HG03060 (cell line): Measurements from ENCODE around the gene KCNIP4.

Experiments
- ATAC-seq: cut with Tn5 transposase; IDR thresholded peaks from one replicate; pipeline ENCODE4 v1.9.1; 2021; ENCODE audit warnings: low read depth, moderate number of reproducible peaks; ENCODE audit not compliant: unreplicated experiment

KCNIP4 gene

DNA sequence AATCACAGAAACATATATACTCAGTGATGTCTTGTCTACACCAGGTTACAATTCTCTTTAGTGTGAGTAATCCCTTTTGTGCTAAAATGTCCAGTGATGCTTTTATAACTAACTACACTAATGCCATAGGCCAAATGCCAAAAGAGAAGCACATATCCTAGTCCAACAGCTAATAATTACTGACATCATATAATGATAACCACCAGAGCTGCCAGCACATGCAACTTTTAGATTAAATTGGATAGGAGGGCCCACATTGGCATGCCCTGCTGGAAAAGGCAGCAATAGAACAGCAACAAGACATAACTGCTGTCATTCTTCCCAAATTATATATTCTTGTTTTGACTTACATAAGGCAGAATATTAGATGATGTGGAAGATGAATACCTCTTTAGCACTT is 238.8 kb downstream of the KCNIP4 start:
- no peak for ATAC-seq

DNA sequence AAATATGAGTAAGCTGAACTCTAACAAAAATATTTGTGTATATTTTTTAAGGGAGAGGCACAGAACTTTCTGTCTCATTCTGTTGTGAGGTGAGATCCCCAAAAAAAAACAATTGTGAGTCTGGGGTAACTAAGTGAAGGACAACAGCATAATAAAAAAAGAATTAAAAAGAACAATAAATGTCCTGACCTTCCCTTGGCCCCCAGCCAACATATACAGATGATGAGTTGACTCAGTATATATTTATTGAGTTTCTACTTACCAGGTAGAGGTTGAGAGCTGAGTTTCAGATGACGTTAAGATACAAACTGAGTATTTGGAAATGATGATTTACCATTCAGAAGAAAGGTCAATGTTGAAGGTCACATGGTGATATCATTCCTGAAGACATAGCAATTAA is 239.5 kb downstream of the KCNIP4 start:
- ATAC-seq, result no peak

DNA sequence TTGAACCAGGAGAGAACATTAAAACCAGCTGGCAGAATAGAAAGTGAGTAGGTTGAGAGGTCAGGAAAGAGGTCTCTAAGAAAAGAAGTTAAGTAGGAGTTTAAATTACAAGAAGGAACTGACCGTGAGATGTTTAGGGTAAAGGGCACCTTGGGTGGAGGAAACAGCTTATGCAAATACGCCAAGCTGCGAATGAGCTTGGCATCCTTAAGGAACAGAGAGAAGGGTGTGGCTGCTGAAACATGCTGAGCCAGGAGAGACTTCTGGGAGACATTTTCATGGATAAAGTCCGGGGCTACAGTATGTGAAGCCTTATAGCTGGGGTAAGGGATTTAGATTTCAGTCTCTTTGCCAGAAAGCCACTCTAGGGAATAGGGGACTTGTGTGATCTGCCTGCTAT is 249.1 kb downstream of the KCNIP4 start:
- ATAC-seq, result no peak

DNA sequence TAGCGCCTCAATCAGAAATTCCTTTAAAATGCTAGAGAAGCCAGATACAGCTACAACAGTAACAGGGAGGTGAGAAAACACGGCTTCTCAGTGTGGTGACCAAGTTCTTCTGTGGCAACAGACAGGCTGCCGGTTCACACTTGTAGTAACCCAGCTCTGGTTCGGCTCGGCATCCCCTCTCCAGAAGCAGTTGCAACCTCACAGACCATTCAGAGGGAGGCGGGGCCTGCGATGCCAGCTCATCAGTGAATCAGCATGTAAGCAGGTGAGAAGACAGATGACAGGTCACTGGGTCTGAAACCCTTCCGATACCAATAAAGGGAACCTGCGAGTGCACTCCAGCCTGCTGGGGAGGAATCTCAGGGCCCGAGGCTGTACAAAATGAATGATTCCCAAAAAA is 251.0 kb downstream of the KCNIP4 start:
- ATAC-seq, result no peak

DNA sequence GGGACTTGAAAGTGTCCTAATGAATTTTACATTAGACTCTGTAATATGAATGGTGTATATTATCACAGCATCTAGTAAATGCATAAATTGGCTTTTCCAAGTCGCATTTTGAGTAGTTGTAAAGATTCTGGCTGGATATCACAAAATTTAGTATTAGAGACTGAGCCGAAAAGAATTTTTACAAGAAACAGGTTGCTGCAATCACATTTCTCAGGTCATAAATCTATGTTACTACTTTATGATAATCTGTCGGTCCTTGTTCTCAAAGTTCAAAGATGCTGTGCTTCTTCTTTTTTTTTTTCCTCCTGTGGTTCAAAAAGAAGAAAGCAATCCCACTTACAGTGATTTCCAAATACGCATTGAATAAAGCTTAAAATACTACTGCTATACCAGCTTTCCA is 253.4 kb downstream of the KCNIP4 start:
- ATAC-seq, result no peak

DNA sequence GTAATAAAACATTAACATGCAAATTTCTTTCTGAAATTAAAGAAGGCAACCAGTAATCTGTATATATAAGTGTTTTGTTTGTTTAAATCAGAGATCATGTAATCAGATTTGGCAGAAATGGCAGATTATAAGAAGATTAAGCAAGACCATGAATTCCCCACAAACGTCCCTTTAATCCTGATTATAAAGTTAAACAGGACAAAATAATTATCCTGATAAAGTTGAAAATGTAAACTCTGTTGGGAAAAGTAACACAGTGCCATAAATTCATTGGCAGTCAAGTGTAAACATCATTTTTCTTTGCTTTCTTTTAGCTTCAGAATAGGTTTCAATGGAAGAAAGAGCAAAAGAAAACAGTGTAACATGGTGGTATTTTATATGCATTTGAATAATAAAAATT is 256.3 kb downstream of the KCNIP4 start:
- no peak for ATAC-seq

DNA sequence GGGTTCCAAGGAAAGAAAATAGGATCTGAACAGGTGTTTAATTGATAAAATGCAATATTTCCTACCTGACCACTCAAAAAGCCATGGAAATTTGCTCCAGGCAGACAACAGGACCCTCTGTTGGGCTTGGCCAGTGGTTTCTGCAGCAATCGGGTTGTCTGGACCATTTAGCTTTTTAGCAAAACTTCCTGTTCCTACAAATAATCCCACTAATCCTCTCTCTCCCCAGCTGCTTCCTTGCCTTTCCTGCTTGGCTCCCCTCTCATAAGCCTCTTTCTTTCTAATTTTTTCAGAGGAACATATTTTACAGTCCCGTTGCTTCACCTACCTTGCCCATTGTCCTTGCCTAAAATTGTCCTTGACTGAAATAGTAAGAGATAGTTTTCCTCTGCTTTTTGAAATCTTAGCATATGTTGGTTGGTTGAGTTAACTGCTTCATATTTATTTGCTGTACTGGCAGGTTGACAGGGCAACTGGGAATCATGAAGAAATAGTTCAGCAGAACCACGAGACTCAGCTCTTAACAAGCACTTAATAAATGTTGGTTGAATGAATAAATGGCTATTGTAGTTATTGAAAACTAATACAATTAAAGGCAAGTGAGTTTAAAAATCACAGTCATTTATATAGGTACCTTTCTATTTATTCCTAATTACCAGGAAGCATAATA is 259.8 kb downstream of the KCNIP4 start:
- no peak for ATAC-seq

DNA sequence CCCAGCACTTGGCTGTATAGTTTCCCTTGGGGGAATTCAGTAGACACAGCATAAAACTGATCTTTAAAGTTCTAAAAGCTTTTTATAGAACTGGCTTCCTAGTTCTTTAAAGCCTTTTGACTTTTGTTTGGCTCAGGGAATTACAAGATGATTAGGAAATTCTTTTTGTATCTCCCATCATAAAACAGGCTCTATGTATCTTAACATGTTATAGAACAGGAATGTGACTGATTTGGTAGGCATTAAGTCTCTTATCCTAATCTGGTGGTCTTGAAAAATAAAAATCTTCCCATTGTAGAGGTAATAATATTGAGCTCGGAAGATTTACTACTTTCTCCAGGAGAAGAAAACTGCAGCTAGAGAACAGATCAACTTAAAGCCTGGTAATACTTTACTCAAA is 262.7 kb downstream of the KCNIP4 start:
- no peak for ATAC-seq

DNA sequence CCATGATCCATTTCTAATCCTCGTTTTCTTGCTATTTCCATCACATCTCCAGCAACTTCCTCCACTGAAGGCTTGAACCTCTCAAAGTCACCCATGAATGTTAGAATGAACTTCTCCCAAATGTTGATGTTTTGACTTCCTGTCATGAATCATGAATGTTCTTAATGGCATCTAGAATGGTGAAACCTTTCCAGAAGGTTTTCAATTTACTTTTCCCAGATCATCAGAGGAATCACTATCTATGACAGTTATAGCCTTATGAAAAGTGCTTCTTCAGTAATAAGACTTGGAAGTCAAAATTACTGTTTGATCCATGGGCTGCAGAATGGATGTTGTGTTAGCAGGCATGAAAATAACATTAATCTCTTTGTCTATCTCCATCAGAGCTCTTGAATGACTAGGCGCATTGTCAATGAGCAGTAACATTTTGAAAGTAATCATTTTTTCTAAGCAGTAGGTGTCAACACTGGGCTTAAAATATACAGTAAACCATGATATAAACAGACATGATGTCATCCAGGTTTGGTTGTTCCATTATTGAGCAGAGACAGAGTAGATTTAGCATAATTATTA is 268.2 kb downstream of the KCNIP4 start:
- no peak for ATAC-seq

DNA sequence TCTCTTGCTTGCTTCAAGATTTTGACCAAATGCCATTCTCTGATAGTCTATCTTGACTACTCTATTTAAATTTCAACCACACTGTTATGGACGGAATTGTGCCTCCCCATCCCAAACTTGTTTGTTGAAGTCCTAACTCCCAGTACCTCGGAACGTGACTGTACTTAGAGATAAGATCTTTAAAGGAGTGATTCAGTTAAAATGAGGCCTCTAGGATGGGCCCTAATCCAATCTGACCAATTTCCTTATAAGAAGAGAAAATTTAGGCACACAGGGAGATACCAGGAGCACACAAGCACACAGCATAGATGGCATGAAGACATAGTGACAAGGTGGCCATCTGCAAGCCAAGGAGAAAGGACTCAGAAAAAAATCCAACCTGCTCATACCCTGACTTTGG is 269.9 kb downstream of the KCNIP4 start:
- no peak for ATAC-seq

DNA sequence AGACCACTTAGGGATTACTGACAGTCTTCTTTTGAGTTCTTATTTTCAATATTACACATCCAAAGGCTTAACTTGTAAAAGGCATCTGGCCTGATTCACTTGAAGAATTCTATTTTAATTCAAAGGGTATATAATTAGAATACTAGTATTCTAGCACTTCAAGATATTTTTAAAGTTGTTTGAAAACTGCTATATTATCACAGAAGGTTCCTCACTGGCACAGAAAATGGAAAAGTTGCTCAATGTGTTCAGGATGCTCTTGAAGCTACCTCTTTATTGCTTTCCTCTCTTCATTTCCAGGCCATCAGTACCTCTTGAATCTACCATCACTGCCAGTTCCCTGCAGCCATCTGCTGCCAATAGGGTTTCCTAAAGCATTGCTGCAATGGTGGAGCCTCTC is 271.4 kb downstream of the KCNIP4 start:
- ATAC-seq, result no peak

DNA sequence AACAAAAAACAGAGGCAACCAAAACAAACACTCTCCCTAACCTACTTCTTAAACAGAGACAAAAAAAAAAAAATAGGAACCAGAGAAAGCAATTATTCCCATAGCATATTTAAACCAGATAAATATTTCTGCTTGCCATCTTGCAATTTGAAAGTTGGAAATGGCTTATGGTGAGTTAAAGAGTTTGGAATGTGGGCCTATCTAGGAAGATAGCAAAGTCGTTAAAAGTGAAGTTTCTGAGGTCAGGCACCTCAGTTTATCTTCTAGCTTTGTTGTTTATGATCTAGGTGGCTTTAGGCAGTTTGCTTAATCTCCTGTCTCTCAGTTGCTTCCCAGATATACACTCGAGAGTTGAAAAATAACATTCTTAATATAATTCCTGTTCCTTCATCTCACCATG is 284.2 kb downstream of the KCNIP4 start:
- no peak for ATAC-seq

DNA sequence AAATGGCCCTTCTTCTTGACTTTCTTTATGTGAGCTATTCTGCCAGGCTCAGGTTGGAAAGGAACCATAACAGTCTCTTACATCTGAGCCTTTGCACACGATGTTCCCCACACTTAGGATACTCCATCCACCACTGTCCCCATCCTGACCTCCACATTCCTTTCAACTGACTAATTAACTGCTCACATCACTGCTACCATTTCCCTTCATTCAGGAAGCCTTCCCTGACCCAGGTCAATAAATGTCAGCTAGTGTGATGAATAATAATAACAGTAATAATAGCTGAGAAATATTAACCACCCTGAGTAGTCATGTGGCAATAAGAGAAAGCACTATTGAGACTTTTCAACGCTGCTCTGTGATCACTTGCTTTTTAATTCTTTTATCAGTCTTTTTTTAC is 291.7 kb downstream of the KCNIP4 start:
- ATAC-seq, result no peak

DNA sequence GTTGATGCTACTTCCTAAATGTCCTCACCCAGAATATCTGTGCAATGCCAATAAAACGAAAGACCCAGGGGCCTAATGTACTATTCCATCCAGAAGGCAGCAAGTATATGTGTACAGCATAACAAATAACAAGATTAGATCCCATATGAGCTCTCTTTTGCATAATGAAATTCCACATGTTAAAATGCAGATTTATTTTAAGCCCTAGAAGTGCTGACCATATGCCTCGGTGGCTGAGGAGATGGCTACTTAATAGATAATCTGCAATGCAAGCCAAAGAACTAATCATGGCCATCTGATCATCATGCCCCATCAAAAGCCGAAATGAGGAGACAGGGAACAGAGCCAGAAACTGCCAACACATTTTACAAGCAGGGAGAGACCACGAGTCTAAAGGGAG is 293.5 kb downstream of the KCNIP4 start:
- ATAC-seq, result no peak

DNA sequence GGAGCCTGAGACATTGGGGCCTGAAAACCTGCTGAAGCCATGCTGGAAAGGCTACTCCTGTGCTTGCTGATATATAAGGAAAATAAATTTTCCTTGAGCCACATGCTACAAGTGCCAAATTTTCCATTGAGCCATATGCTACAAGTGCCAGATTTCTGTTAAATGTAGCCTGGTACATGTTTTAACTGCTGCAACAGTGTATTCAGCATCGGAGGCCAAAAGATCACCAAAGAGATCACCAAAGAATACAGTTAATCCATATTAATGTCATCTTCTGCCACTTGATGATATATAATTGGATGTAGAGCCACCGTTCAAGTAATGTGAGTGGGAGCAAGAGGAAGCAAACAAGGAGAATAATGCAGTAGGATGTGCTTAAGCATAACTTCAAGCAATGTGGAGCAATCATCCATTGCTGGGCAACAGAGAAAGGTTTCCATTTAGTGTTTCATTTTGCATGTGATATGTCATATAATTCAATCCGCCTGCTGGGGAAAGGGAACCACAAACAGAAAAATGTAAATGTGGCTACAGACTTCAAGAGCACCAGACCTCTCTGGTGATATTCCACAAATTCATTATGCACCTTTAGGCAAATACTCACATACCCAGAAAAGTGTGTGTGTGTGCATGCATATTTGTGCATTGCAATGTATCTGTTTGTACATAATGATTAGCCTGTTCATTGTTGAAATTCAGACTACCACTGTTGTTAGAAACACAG is 295.9 kb downstream of the KCNIP4 start:
- no peak for ATAC-seq

DNA sequence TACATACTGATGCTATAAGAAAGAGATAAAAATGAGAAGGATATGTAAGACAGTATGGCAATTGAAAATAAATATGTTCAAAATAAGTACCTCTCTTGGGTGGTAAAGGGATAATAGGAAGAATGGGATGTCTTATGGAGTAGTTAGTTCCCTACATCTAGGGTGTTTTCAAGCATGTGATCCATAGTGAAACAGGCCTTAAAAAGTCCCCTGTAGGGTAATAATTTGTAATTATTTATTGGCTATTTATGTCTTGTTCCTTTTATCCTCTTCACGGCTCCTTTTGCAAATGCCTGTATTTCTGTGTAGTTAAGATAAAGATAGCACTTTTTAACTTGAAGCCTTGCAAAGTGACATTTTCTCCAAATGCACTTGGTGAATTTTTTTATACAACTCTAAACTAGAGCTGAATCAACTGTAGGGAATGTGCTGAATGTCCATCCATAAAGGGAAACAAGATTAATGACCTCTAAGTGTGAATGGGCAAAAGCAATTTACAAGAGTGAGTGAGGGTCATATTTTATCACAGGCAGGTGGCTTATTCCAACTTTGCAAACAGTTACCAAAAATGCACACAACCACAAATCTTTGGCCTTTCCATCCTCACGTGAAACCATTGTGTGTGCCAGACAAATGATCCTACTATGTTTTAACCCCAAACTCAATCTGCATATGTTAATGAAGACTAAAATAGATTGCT is 299.0 kb downstream of the KCNIP4 start:
- no peak for ATAC-seq

DNA sequence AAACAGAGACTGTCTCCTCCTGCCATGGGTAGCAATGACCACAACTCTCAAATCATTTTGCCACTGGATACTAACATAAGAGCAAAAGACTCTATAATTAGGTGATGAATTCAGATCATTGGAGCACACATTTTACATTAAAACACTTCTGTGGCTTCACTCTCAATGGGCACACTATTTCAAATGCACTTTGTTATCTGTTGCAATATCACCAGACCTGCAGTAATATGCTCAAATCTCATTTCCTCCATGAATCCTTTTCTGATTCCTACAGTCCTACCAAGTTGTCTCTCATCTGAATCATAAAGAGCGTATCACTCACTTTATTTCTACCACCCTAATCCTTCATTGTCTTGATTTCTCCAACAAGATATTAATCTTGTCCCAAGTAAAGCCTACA is 302.8 kb downstream of the KCNIP4 start:
- no peak for ATAC-seq

DNA sequence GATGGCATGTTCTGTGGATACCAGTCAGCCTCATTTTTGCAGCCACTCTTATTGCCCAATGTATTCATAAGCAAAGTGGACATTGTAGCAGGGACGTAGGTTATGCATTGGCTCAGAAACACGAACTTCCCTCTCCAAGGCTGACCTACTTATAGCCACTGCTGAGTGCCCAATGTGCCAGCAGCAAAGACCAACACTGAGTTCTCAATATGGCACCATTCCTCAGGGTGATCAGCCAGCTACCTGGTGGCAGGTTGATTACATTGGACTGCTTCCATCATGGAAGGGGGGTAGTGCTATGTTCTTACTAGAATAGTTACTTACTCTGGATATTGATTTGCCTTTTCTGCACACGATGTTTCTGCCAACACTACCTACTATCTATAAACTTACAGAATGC is 306.9 kb downstream of the KCNIP4 start:
- no peak for ATAC-seq

DNA sequence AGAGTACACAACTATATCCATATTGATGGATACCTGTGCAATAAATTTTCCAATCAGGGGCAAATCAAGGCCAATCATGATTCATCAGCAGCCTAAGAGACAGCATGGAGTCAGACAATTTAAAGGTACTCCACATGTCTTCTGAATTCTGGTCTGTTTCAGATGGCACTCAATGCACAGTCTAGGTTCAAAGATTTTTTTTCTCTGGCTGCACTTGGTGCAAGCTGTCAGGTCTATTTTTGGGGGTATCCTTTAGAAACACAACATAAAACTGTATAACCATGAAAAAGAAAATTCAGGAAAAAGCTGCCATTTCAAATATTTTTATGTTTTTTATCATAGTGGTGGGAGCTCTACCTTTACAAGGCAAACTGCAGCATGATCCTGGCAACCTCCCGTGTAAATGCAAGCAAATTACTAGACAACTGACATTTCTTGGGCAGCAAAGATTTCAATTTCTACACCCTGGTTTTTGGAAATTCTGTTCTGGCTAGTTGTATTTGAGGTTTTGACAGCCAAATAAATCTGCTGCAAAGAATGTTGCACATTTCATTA is 310.3 kb downstream of the KCNIP4 start:
- ATAC-seq, result no peak

DNA sequence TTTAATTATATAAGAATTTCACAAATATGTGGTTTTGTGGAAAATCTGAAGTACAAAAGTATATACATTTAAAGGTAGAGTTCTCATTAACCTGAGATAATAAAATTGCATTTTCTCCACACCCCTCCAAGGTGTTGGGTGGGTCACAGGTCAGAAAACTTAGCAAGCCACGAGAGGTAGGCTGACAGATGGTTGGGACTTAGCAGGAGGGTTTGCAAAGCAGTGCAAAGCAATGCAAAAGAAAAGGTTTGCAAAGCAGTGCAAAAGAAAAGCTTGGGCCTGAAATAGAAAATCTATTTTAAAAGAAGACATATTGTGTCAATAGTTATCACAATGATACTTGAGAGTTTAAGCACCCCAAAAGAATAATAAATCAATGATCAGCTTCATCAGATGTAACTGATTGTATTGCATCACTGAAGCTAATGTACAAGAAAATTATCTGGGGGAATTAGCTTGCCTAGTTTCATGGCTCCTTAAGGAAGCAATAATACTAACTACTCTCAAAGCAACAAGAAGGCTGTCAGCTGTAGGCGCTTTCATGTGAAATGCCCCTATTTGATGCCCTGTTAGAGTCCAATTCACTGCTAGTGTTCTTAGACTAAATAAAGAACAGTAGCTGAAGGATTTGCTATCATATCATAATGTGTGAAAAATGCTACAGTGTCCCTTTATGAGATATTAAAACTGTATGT is 319.5 kb downstream of the KCNIP4 start:
- ATAC-seq, result no peak
